Choroid plexus epithelial cell (primary cell): Measurements from ENCODE around the gene TTC7B.

ENCODE experiments used
- DNase-seq: peaks from one replicate; pipeline ENCODE4 v3.0.0-alpha.2; 2010; ENCODE audit warnings: low read depth
- H3K4me3 ChIP-seq: 2 replicates; pipeline ENCODE4 v1.5.1; 2011; ENCODE audit warnings: low read depth, mild to moderate bottlenecking, control low read depth, low read length, moderate library complexity
- TF ChIP-seq, protein P1 (sequence below): conservative IDR thresholded peaks from 2 replicates; pipeline ENCODE4 v1.5.1; 2011; ENCODE audit warnings: low read depth, mild to moderate bottlenecking, control low read depth, inconsistent platforms, low read length, moderate library complexity

Gene TTC7B

GRCh38 chr14:90651976-90652560 lies 164.2 kb downstream of the TTC7B start:
- DNase-seq: no peak
- H3K4me3 ChIP-seq: no peak overlapping the region
- TF ChIP-seq, protein P1, sequence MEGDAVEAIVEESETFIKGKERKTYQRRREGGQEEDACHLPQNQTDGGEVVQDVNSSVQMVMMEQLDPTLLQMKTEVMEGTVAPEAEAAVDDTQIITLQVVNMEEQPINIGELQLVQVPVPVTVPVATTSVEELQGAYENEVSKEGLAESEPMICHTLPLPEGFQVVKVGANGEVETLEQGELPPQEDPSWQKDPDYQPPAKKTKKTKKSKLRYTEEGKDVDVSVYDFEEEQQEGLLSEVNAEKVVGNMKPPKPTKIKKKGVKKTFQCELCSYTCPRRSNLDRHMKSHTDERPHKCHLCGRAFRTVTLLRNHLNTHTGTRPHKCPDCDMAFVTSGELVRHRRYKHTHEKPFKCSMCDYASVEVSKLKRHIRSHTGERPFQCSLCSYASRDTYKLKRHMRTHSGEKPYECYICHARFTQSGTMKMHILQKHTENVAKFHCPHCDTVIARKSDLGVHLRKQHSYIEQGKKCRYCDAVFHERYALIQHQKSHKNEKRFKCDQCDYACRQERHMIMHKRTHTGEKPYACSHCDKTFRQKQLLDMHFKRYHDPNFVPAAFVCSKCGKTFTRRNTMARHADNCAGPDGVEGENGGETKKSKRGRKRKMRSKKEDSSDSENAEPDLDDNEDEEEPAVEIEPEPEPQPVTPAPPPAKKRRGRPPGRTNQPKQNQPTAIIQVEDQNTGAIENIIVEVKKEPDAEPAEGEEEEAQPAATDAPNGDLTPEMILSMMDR: no peak

DNA sequence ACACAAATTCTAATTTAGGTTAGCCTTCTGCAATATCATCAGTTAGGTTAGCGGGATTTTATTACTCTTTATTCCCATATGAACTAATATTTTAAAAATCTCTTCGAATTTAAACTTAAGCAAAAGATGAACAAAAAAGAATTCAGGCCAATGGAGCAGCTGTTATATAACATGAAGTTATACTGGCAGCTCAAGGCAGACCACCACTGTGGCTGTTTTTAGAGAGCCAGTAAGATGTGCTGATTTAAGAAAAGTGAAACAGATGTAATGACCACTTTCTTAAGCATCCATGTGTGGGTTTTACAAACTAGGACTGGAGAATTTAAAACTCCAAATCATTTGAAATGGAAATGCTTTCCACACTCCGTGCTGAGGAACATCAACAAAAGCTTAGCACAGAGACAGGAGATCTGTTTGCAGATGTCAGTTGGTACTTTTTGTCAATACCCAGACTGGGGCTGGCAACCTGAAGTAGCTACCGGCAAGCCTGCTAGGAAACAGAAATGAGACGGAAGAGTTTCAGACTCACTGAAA lies 164.9 kb downstream of the TTC7B start:
- TF ChIP-seq, protein P1: no peak
- no peak overlapping the region for H3K4me3 ChIP-seq
- DNase-seq: no peak

DNA sequence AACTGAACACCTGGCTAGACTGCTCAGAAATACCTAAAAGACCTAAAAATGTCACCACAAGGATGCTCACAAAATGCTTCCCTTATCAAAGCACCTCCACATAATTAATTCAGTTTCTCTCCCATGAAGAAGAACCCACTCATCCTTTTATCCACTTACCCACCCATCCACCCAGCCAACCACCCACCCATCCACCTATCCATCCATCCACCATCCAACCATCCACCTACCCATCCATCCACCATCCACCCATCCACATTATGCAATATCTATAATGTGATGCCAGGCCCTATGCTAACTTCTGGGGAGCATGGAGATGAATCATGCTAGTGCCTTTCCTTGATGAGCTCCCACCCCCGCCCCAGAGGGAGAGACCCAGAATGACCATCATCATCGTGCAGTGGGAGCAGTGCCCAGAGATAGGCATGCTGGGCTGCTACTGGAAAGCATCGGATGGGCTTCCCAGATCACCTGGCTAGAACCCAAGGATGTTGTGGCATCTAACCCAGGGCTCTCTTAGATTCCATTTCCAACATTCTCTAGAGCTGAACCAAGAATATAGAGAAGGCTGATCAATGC lies 166.6 kb downstream of the TTC7B start:
- no peak overlapping the region for H3K4me3 ChIP-seq
- no peak for DNase-seq
- TF ChIP-seq, protein P1: no peak

GRCh38 chr14:90649083-90649482 lies 167.1 kb downstream of the TTC7B start:
- H3K4me3 ChIP-seq: no peak overlapping the region
- DNase-seq: peak; percentile 77
- TF ChIP-seq, protein P1: no peak

DNA sequence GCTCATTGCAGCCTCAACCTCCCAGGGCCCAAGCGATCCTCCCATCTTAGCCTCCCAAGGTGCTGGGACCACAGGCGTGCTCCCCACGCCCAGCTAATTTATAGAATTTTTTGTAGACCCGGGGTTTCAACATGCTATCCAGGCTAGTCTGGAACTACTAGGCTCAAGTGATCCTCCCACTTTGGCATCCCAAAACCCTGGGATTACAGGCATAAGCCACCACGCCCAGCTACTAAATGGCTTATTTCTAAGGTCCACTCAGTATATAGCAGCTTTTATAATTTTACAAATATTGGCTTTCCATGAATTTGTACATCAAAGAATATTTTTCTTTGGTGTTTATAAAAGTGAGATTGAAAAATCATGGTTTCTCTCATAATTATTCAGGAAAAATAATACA lies 167.8 kb downstream of the TTC7B start:
- no peak overlapping the region for H3K4me3 ChIP-seq
- TF ChIP-seq, protein P1: no peak
- DNase-seq: no peak

- H3K4me3 ChIP-seq: no peak overlapping the region
- DNase-seq: no peak
- TF ChIP-seq, protein P1: no peak
These were observed 168.7 kb downstream of the TTC7B start for GRCh38 chr14:90647473-90648005.
